GM12801 (cell line): ENCODE measurements around the gene RLF.

Experiments
- CTCF ChIP-seq: IDR thresholded peaks from one replicate; pipeline ENCODE4 v1.5.1; 2011; ENCODE audit warnings: control low read depth; ENCODE audit not compliant: insufficient read length; ENCODE audit errors: extremely low read depth

Gene RLF

GRCh38 chr1:40268211-40268610 lies 107.0 kb downstream of the RLF start:
- no peak for TF ChIP-seq CTCF

- no peak for TF ChIP-seq CTCF
Observed at GRCh38 chr1:40270152-40270834, 109.1 kb downstream of the RLF start.

- no peak for TF ChIP-seq CTCF
Observed at GRCh38 chr1:40272653-40273213, 111.5 kb downstream of the RLF start.

- no peak for TF ChIP-seq CTCF
Observed at GRCh38 chr1:40273547-40274166, 112.5 kb downstream of the RLF start.

GRCh38 chr1:40274331-40274730 lies 113.1 kb downstream of the RLF start:
- TF ChIP-seq CTCF: no peak

- no peak for TF ChIP-seq CTCF
Observed at GRCh38 chr1:40276122-40276521, 114.9 kb downstream of the RLF start.

GRCh38 chr1:40281853-40282252 lies 120.7 kb downstream of the RLF start:
- TF ChIP-seq CTCF: no peak
